HCT116 (cell line): Measurements from ENCODE around the gene TMEM63A.

ENCODE experiments used
- EZH2phosphoT487 ChIP-seq: fragments of 200-600 bp; IDR thresholded peaks from 2 replicates; pipeline ENCODE4 v1.6.1; 2018; ENCODE audit warnings: antibody characterized with exemption, borderline replicate concordance
- TF ChIP-seq, protein P1 (sequence below): IDR thresholded peaks from 2 replicates; pipeline ENCODE4 v1.6.1; 2012
- TF ChIP-seq, protein P2 (sequence below), 3 experiments: fragments of 200-600 bp in 1 of 3; sonication (generic) in 1 of 3; IDR thresholded peaks in 2 of 3; conservative IDR thresholded peaks in 1 of 3; 2 replicates each; pipeline ENCODE4 v1.5.1; 2012 to 2017; ENCODE audit warnings: low read depth in 2 of 3, low read length in 2 of 3, antibody characterized with exemption in 1 of 3, borderline replicate concordance in 1 of 3, control low read depth in 1 of 3, mild to moderate bottlenecking in 1 of 3, mixed read lengths in 1 of 3, mixed run types in 1 of 3, moderate library complexity in 1 of 3; ENCODE audit not compliant: insufficient read depth in 1 of 3

DNA sequence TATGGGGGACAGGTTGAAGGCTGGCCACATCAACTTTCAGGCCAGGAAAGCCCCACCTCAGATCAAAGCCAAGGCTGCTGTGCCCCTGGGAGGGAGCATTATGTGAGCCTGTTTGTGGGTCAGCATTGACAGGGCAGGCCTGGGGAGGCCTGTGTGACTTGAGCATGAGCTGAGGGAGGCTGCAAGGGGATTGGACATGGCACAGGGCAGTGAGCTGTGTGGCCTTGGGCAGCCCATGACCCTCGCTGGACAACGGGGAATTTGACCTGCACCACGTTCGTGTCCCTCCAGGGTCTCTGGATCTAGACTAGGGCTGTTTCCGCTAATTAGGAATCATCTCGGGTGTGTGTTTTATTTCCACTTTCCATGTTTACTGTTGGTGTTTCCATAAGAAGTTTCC lies 24.3 kb upstream of the TMEM63A start:
- TF ChIP-seq, protein P1, sequence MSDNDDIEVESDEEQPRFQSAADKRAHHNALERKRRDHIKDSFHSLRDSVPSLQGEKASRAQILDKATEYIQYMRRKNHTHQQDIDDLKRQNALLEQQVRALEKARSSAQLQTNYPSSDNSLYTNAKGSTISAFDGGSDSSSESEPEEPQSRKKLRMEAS = no peak
- TF ChIP-seq EZH2phosphoT487 = no peak
- TF ChIP-seq, protein P2, sequence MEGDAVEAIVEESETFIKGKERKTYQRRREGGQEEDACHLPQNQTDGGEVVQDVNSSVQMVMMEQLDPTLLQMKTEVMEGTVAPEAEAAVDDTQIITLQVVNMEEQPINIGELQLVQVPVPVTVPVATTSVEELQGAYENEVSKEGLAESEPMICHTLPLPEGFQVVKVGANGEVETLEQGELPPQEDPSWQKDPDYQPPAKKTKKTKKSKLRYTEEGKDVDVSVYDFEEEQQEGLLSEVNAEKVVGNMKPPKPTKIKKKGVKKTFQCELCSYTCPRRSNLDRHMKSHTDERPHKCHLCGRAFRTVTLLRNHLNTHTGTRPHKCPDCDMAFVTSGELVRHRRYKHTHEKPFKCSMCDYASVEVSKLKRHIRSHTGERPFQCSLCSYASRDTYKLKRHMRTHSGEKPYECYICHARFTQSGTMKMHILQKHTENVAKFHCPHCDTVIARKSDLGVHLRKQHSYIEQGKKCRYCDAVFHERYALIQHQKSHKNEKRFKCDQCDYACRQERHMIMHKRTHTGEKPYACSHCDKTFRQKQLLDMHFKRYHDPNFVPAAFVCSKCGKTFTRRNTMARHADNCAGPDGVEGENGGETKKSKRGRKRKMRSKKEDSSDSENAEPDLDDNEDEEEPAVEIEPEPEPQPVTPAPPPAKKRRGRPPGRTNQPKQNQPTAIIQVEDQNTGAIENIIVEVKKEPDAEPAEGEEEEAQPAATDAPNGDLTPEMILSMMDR (IDR thresholded peaks at IDR 0.05 in 2 of 3, conservative IDR thresholded peaks at IDR 0.05 in 1 of 3; ENCODE audit: borderline replicate concordance in 1 of 3, insufficient read depth in 1 of 3, low read depth in 2 of 3, low read length in 2 of 3) = no peak
